Measurements from ENCODE around the gene RGS3.

- TF ChIP-seq CTCF (conservative IDR thresholded peaks at IDR 0.05) (no peak), ZFX (IDR thresholded peaks at IDR 0.05) (no peak)
Measured at GRCh38 chr9:113594484-113595299, 131.2 kb downstream of the RGS3 start.
